GM18861 (cell line): ENCODE measurements around the gene MACF1.

ENCODE experiments used
- ATAC-seq: cut with Tn5 transposase; IDR thresholded peaks from one replicate; pipeline ENCODE4 v1.9.1; 2021; ENCODE audit not compliant: unreplicated experiment

Gene MACF1

DNA sequence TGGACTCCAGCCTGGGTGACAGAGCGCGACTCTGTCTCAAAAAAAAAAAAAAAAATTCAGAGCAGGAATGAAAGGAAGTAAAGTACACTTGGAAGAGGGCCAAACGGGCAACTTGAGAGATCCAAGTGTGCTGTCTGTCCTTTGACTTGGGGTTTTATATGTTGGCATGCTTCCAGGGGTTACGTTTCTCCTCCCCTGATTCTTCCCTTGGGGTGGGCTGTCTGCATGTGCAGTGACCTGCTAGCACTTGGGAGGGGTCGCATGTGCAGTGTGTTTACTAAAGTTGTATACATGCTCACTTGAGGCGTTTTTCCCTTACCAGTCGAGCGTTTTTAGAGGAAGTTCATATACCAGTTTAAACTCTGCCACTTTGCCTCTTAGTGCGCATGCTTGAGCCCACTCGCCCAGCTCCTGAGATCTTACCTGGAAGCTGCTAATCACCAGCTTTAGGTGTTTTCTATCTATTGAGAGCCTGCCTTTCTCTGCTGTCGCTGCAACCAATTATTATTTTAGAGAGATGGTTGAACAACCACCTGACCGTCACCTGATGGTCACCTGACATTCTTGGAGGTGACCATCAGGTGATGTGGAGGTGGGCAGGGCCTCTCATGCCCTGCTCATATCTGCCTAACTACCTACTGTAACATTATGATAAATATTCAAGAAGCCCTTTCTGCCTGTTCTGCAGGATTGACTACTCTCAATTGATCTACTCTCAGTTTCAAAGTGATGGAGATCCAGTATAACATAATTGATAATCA lies 140.1 kb downstream of the MACF1 start:
- ATAC-seq: no peak

- ATAC-seq: no peak
These were observed 142.4 kb downstream of the MACF1 start for GRCh38 chr1:39346872-39347271.

GRCh38 chr1:39348278-39348677 lies 143.8 kb downstream of the MACF1 start:
- no peak for ATAC-seq

DNA sequence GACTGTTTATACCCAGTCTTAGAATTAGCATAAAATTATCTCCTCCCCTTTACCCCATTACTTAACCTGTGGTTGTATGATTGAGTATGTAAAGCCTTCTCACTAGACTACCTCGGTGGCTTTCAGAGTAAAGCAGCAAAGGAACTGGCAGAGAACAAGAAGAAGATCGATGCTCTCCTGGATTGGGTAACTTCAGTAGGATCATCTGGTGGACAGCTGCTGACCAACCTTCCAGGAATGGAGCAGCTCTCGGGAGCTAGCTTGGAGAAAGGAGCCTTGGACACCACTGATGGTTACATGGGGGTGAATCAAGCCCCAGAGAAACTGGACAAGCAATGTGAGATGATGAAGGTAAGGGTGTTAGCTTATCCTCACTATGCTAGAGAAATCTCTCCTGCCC lies 148.4 kb downstream of the MACF1 start:
- no peak for ATAC-seq

- ATAC-seq: no peak
These were observed 150.1 kb downstream of the MACF1 start for GRCh38 chr1:39354572-39354971.

- ATAC-seq: no peak
These were observed 154.0 kb downstream of the MACF1 start for GRCh38 chr1:39358491-39358890.

DNA sequence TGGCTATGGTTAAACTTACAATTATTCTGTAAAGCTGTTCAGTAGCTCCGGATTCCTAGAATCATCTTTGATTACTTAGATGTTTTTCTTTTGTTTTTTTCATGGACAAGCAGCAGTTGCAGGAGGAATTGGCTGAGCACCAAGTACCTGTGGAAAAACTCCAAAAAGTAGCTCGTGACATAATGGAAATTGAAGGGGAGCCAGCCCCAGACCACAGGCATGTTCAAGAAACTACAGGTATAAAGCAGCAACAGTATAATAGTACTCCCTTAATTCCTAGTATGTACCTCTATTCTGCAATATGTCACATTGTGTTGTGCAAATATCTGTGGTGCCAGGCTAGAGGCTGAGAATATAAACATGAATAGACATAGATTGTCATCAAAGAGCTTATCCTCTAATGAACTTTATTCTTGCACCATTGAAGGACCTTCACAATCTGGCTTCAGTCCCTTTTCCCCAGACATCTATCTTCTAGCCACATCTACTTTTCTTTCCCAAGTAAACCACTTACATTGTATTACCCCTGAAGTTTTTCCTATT lies 154.6 kb downstream of the MACF1 start:
- ATAC-seq: no peak

DNA sequence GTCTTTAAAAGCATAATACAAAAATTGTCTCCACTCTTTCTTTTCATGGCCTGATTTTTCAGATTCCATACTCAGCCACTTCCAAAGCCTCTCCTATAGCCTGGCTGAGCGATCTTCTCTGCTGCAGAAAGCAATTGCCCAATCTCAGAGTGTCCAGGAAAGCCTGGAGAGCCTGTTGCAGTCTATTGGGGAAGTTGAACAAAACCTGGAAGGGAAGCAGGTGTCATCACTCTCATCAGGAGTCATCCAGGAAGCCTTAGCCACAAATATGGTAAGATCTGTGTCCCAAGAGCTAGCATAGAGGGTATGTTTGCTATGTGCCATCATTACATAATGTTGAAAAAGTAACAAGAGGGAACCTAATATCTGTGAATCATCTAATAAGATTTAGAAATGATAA lies 156.2 kb downstream of the MACF1 start:
- ATAC-seq: no peak

GRCh38 chr1:39361446-39361845 lies 157.0 kb downstream of the MACF1 start:
- no peak for ATAC-seq

DNA sequence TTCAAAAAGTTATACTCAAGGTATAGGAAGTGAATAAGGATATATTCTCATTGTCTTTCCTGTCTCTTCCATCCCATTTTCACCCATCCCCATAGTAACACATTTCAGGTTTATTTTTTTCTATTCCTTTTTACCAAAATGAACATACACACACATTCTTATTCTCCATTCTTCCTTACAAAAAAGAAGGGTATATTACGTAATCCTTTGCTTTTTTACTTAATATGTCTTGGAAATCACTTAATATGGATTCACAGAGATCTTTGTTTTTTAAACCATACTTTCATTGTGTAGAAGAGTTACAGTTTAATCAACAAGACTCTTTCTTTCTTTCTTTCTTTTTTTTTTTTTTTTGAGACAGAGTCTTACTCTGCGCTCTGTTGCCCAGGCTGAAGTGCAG lies 158.8 kb downstream of the MACF1 start:
- no peak for ATAC-seq

GRCh38 chr1:39368045-39368444 lies 163.6 kb downstream of the MACF1 start:
- ATAC-seq: no peak

DNA sequence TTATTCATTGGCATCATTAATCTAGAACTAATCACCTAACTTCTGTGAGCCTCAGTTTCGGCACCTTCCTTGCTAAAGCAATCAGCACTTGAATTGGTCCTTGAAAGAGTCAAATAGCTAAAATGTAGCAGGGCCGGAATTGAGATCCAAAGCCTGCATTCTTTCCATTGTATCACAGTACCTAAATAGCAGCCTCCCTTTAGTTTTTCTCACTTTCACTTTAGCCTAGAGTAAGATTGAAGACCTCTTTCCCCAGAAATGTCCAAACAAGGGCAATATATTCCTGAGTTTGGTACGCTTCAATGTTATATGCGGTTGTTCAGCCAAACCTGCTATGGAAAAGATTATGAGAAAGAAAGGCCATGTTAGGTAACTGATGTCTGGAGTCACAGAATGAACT lies 165.1 kb downstream of the MACF1 start:
- no peak for ATAC-seq

DNA sequence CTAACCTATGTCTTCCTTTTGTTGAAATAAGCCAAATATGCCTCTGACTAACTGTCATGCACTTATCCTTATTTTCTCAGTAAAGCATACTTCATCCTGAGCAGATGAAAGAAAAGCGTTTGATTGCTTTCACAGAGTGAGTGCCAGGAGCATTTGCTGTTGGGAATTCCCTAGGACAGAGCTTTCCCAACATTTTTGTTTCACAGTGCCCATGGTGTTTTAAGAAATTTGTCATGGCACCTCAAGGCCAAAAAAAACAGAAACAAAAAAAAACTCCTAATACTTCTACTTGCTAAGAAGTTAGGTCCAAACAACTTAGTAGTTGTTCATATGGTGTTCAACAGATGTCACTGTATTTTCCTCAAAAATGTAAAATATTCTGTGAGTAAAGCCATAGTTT lies 166.1 kb downstream of the MACF1 start:
- ATAC-seq: no peak

DNA sequence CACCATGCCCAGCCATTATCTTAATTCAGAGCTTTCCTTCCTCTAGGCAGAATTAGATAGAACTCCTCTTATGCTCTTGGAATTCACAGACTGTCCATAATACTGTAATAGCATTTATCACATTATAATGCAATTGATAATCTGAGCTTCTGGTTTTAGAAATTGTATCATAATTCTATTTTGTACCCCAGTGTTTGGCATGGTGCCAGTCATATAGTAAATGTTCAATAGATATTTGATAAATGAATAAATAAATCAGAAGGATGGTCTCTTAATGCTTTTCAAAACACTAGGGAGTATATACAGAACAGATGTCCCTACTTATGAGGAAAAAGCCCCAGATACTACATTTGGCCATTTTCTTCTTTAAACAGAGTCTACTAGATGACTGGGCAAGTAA lies 167.6 kb downstream of the MACF1 start:
- no peak for ATAC-seq

DNA sequence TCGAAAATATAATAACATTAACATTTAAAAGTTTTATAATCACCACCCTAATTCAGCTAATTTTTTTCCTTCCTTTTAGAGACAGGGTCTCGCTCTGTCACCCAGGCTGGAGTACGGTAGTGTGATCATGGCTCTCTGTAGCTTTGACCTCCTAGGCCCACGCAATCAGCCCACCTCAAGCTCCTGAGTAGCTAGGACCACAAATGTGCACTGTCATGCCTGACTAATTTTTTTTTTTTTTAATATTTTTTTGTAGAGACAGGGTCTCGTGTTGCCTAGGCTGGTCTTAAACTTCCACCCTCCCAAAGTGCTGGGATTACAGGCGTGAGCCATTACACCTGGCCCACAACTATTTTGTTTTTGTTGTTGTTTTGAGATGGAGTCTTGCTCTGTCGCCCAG lies 172.2 kb downstream of the MACF1 start:
- no peak for ATAC-seq

DNA sequence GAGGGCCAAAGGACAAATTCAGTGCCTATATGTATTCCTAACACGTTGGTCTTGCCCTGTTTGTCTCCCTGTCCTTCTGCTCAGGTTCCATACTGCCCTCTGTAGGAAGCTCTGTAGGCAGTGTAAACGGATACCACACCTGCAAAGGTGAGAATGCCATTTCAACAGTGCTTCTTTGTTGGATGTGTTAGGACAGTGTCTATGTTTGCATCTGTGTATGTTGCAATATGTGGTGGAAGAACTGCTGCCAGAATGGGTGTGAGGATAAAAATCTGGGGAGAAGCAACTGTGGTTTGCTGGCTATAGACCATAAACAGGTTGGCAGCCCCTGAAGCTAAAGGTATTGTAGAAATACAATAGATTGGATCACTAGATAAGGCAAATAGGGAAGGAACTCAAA lies 173.9 kb downstream of the MACF1 start:
- no peak for ATAC-seq

DNA sequence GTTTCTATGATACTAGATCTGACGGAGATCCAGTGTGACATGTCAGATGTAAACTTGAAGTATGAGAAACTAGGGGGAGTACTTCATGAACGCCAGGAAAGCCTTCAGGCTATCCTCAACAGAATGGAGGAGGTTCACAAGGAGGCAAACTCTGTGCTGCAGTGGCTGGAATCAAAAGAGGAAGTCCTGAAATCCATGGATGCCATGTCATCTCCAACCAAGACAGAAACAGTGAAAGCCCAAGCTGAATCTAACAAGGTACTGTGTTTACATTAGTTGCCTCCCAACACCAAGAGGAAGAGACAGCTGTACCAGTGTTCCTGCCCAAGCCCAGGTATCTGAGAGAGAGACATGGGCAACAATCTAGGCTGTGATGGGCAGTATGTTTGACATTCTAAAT lies 174.7 kb downstream of the MACF1 start:
- ATAC-seq: no peak

GRCh38 chr1:39380036-39380435 lies 175.5 kb downstream of the MACF1 start:
- no peak for ATAC-seq

- no peak for ATAC-seq
These were observed 177.3 kb downstream of the MACF1 start for GRCh38 chr1:39381839-39382238.

- no peak for ATAC-seq
These were observed 179.8 kb downstream of the MACF1 start for GRCh38 chr1:39384305-39384704.

DNA sequence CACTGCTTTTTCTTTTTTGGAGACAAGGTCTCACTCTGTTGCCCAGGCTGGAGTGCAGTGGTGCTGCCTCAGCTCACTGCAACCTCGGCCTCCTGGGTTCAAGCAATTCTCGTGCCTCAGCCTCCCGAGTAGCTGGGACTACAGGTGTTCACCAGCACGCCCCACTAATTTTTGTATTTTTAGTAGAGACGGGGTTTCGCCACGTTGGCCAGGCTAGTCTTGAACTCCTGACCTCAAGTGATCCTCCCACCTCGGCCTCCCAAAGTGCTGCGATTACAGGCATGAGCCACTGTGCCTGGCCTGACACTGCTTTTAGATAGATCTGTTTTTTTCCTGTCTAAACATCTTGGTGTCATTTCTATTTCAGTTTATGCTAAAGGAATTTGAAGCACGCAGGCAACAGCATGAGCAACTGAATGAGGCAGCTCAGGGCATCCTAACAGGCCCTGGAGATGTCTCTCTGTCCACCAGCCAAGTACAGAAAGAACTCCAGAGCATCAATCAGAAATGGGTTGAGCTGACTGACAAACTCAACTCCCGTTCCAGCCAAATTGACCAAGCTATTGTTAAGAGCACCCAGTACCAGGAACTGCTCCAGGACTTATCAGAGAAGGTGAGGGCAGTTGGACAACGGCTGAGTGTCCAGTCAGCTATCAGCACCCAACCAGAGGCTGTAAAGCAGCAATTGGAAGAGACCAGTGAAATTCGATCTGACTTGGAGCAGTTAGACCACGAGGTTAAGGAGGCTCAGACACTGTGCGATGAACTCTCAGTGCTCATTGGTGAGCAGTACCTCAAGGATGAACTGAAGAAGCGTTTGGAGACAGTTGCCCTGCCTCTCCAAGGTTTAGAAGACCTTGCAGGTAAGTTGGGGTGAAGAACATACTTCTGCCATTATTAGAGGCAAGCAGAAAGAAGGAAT lies 180.8 kb downstream of the MACF1 start:
- ATAC-seq: no peak

DNA sequence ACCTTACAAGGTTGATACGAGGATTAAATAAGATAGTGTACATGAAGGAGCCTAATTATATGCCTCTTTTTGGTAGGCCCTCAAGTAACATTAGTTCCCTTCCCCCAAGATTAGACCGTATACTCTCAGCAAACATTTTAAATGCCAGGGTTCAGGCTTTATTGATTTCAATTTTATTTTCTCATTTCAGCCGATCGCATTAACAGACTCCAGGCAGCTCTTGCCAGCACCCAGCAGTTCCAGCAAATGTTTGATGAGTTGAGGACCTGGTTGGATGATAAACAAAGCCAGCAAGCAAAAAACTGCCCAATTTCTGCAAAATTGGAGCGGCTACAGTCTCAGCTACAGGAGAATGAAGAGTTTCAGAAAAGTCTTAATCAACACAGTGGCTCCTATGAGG lies 182.5 kb downstream of the MACF1 start:
- ATAC-seq: no peak
